GM21723 (cell line): ENCODE data around the gene SLC9A7.

Source experiments
- ATAC-seq: cut with Tn5 transposase; IDR thresholded peaks from one replicate; pipeline ENCODE4 v1.9.1; 2021; ENCODE audit warnings: mild to moderate bottlenecking, moderate library complexity; ENCODE audit not compliant: unreplicated experiment

The SLC9A7 gene

GRCh38 chrX:46618947-46619346 is 140.0 kb downstream of the SLC9A7 start:
- no peak for ATAC-seq

- ATAC-seq = no peak
These were observed 141.0 kb downstream of the SLC9A7 start for GRCh38 chrX:46617906-46618305.

- no peak for ATAC-seq
These were observed 147.1 kb downstream of the SLC9A7 start for GRCh38 chrX:46611658-46612362.

- ATAC-seq = no peak
These were observed 148.8 kb downstream of the SLC9A7 start for GRCh38 chrX:46610070-46610658.

- no peak for ATAC-seq
These were observed 151.0 kb downstream of the SLC9A7 start for GRCh38 chrX:46607916-46608315.

GRCh38 chrX:46602468-46603102 is 156.3 kb downstream of the SLC9A7 start:
- no peak for ATAC-seq

- no peak for ATAC-seq
These were observed 157.6 kb downstream of the SLC9A7 start for GRCh38 chrX:46601283-46601682.

GRCh38 chrX:46599051-46599560 is 159.8 kb downstream of the SLC9A7 start:
- no peak for ATAC-seq

GRCh38 chrX:46597771-46598170 is 161.1 kb downstream of the SLC9A7 start:
- ATAC-seq = no peak

- no peak for ATAC-seq
These were observed 161.7 kb downstream of the SLC9A7 start for GRCh38 chrX:46597208-46597607.

GRCh38 chrX:46595084-46595483 is 163.8 kb downstream of the SLC9A7 start:
- no peak for ATAC-seq

- ATAC-seq = no peak
These were observed 168.8 kb downstream of the SLC9A7 start for GRCh38 chrX:46589977-46590723.

- ATAC-seq = no peak
These were observed 170.7 kb downstream of the SLC9A7 start for GRCh38 chrX:46588263-46588662.

- ATAC-seq = no peak
These were observed 171.2 kb downstream of the SLC9A7 start for GRCh38 chrX:46587753-46588171.

GRCh38 chrX:46587158-46587557 is 171.8 kb downstream of the SLC9A7 start:
- peak; percentile 80 for ATAC-seq

- no peak for ATAC-seq
These were observed 174.2 kb downstream of the SLC9A7 start for GRCh38 chrX:46584736-46585135.

- no peak for ATAC-seq
These were observed 176.0 kb downstream of the SLC9A7 start for GRCh38 chrX:46582966-46583365.

GRCh38 chrX:46582325-46582724 is 176.6 kb downstream of the SLC9A7 start:
- no peak for ATAC-seq

GRCh38 chrX:46580613-46581012 is 178.3 kb downstream of the SLC9A7 start:
- ATAC-seq = no peak

GRCh38 chrX:46579250-46579649 is 179.7 kb downstream of the SLC9A7 start:
- no peak for ATAC-seq
